Esophagus (tissue), 2 donors: ENCODE results near the gene ALPP. TPM values are rescaled to one million over a fixed set of nuclear protein-coding genes. Genes with fewer than 3 reads are reported as not detected.

ENCODE experiments used
- H3K27ac ChIP-seq, 2 donors: one replicate each; pipeline ENCODE4 v1.5.1; 2013; ENCODE audit warnings: low read depth in 2 of 2, mild to moderate bottlenecking in 2 of 2, inconsistent platforms in 1 of 2, low read length in 1 of 2, moderate library complexity in 1 of 2
- H3K27me3 ChIP-seq, 2 donors: one replicate each; pipeline ENCODE4 v1.6.1; 2013; ENCODE audit warnings: low read length in 2 of 2, control low read depth in 1 of 2, mild to moderate bottlenecking in 1 of 2; ENCODE audit not compliant: insufficient read depth in 2 of 2, control insufficient read depth in 1 of 2
- H3K36me3 ChIP-seq, 2 donors: one replicate each; pipeline ENCODE4 v1.6.1; 2013; ENCODE audit warnings: low read length in 1 of 2; ENCODE audit not compliant: control insufficient read depth in 2 of 2, insufficient read depth in 2 of 2
- H3K4me1 ChIP-seq, 2 donors: one replicate each; pipeline ENCODE4 v1.6.1; 2013; ENCODE audit warnings: low read length in 1 of 2; ENCODE audit not compliant: control insufficient read depth in 2 of 2, insufficient read depth in 2 of 2
- H3K4me3 ChIP-seq, 2 donors: one replicate each; pipeline ENCODE4 v1.5.1; 2013; ENCODE audit warnings: low read length in 2 of 2, mild to moderate bottlenecking in 2 of 2, low read depth in 1 of 2, moderate library complexity in 1 of 2
- H3K9me3 ChIP-seq, 2 donors: one replicate each; pipeline ENCODE4 v1.6.1; 2013; ENCODE audit warnings: mild to moderate bottlenecking in 2 of 2, low read depth in 1 of 2, low read length in 1 of 2, moderate library complexity in 1 of 2; ENCODE audit not compliant: control insufficient read depth in 2 of 2, insufficient read depth in 1 of 2
- WGBS, 2 donors: extraction: QIAGEN DNeasy Blood & Tissue Kit; methylation state at CpG; one replicate each; pipeline ENCODE4 v1.1.7; 2013; 5-methylcytosine and 5-hydroxymethylcytosine counted together
- polyA plus RNA-seq, 2 donors: library from polyadenylated mRNA; stranded (reverse); fragments of 200-250 nt; gene quantifications; one replicate each; pipeline ENCODE4 v1.2.3, GENCODE V29; 2013
- donor health status: healthy with polysubstance abuse.
- donor health status: Bipolar disorder and iron deficiency.

ALPP gene
- polyA plus RNA-seq, 2 donors, result not detected

DNA sequence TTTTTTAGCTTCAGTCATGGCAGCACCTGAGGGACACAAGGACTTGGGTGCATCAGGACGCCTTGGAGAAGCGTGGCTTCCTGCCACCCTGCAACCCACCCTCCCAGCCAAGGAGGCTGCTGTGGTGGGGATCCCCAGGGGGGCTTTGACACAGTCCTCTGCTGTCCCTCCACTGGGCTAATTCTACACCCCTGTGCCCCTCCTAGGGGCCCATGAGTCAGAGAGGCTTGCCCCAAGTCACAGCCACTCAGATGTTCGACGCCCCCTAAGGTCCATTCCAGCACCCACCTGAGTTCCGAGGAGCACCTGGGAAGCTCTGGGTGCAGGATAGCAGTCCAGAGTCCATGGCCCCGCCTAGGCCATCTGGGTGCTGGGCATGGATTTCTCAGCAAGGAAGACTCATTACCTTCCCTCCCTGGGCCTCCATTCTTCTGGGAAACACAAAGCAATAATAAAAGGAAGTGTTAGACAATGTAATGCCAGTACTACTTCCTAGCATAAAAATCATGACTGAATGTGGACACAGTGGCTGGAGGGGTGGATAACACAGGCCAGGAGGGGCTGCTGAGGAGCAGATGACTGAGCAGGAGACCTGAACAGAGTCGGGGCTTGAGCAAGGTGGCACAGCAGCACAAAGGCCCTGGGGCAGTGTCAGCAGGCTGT lies 31.8 kb downstream of the ALPP start:
- Histone ChIP-seq H3K9me3 (no peaks in the 10 kb centered on the region), H3K27ac (no peak overlapping the region), H3K36me3 (no peaks in the 10 kb centered on the region), H3K4me3 (no peak overlapping the region), H3K27me3 (peaks cover 0 to 2% of the 10 kb centered on the region in 2 donors), H3K4me1 (no peaks in the 10 kb centered on the region)
- 82% methylated on average over 7 of the region's 7 CpGs for WGBS, 2 donors

DNA sequence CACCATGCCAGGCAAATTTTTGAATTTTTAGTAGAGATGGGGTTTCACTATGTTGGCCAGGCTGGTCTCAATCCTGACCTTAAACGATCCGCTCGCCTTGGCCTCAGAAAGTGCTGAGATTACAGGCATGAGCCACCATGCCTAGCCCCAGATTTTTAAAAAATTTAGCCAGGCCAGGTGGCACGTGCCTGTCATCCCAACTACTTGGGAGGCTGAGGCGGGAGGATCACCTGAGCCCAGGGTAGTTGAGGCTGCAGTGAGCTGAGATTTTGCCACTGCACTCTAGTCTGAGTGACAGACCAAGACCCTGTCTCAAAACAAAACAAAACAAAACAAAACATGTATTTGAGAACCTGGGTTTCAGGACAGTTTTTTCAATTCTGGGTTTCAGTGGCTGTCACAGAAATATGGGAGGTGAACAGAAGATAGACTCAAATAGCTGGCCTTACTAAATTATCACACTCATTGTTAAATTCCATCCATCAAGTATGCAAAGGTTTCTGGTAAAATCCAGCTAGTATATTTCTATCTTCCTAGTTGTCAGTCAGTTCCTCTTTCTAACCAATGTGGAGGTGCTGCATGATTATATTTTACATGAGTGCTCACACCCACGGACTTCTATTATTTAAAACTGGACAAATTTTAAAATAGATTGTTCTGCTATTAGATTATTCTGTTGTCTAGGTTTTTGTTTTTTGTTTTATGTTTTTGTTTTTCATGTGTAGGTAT lies 33.5 kb downstream of the ALPP start:
- peaks cover 0 to 2% of the 10 kb centered on the region in 2 donors for H3K27me3 ChIP-seq
- no peaks in the 10 kb centered on the region for H3K4me1 ChIP-seq
- H3K4me3 ChIP-seq, result no peak overlapping the region
- H3K27ac ChIP-seq, result no peak overlapping the region
- no peaks in the 10 kb centered on the region for H3K36me3 ChIP-seq
- WGBS, 2 donors, result 86 to 87% methylated on average over 6 of the region's 6 CpGs
- H3K9me3 ChIP-seq, result no peaks in the 10 kb centered on the region

- Histone ChIP-seq H3K27me3 (peaks cover 0 to 2% of the 10 kb centered on the region in 2 donors), H3K4me3 (no peak overlapping the region), H3K36me3 (no peaks in the 10 kb centered on the region), H3K4me1 (no peaks in the 10 kb centered on the region), H3K9me3 (no peaks in the 10 kb centered on the region), H3K27ac (no peak overlapping the region)
- 51 to 61% methylated on average over 5 of the region's 5 CpGs for WGBS, 2 donors
These were observed 34.4 kb downstream of the ALPP start for GRCh38 chr2:232412986-232413385.

GRCh38 chr2:232415138-232415690 lies 36.7 kb downstream of the ALPP start:
- 86 to 89% methylated on average over 8 of the region's 8 CpGs for WGBS, 2 donors

DNA sequence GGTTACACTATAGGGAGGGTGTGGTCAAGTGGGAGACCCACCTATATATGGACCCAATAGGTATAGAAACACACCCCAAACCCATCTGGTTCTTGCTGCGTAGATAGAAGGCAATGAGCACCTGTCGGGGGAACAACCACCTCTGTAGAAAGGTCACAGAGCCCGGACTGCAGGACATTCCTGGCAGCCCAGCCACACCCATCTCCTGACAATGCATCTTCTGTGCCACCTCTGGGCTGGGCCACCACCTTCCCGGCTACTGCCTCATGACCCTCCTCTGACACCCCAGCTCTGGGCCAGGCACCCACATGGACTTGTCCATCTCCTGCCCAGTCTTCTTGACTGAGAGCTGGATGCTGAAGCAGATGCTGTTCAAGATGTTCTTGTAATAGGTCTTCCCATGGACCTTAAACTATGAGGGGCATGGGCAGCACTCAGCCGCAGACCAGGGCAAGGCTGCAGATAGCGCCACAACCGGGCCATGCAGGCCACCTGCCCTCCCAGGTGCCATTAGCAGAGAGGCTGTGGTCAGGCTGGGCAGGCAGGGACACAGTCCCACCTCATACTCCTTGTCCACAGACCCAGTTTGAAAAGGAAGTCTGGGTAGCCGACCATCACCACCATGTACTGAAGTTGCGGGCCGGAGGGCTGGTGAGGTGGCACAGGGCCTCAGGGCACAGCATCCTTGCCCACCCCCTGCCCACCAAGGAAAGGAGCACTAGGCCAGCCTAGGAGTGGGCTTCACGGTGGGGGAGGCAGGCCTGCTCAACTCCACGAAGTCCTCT lies 37.4 kb downstream of the ALPP start:
- Histone ChIP-seq H3K27ac (no peak overlapping the region), H3K9me3 (no peaks in the 10 kb centered on the region), H3K36me3 (no peaks in the 10 kb centered on the region), H3K27me3 (peaks cover 7 to 13% of the 10 kb centered on the region in 2 donors), H3K4me3 (no peak overlapping the region), H3K4me1 (peaks cover 15 to 19% of the 10 kb centered on the region in 2 donors)
- 90 to 93% methylated on average over 12 of the region's 12 CpGs for WGBS, 2 donors

More at GRCh38 chr2:232415138-232415690, 36.7 kb downstream of the ALPP start:
- Histone ChIP-seq H3K27me3 (peaks cover 6 to 10% of the 10 kb centered on the region in 2 donors), H3K4me1 (peaks cover 12 to 14% of the 10 kb centered on the region in 2 donors), H3K27ac (no peak overlapping the region), H3K36me3 (no peaks in the 10 kb centered on the region), H3K4me3 (no peak overlapping the region), H3K9me3 (no peaks in the 10 kb centered on the region)

GRCh38 chr2:232416521-232417470 lies 38.2 kb downstream of the ALPP start:
- peaks cover 7 to 18% of the 10 kb centered on the region in 2 donors for H3K27me3 ChIP-seq
- 87 to 90% methylated on average over 16 to 17 of the region's 17 CpGs for WGBS, 2 donors
- H3K36me3 ChIP-seq, result no peaks in the 10 kb centered on the region
- H3K4me1 ChIP-seq, result peaks cover 15 to 22% of the 10 kb centered on the region in 2 donors
- H3K27ac ChIP-seq, result no peak overlapping the region
- H3K4me3 ChIP-seq, result no peak overlapping the region
- H3K9me3 ChIP-seq, result no peaks in the 10 kb centered on the region

DNA sequence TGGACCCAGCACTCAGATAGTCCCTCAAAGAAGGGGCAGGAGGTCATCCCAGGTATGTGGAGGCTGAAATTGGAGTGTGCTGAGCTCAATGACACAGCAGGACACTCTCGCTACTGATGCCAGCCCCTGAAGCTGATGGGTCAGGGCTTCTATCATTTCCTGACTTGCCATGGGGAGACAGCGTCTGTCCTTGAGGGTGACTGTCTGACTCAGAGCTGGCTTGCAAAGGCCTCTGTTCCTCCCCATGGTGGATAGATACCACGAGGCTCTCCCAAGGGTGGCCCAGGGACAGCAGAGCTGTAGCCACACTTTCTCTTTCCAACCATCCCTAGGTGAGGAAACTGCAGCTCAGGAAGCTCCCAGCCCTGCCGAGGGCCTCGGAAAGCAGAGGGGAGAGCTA lies 38.9 kb downstream of the ALPP start:
- Histone ChIP-seq H3K27ac (no peak overlapping the region), H3K4me3 (no peak overlapping the region), H3K9me3 (peaks cover 0 to 4% of the 10 kb centered on the region in 2 donors), H3K4me1 (peaks cover 15 to 22% of the 10 kb centered on the region in 2 donors), H3K27me3 (peaks cover 7 to 18% of the 10 kb centered on the region in 2 donors), H3K36me3 (no peaks in the 10 kb centered on the region)
- 67 to 80% methylated on average over 5 of the region's 5 CpGs for WGBS, 2 donors

GRCh38 chr2:232418056-232418455 lies 39.5 kb downstream of the ALPP start:
- Histone ChIP-seq H3K9me3 (peaks cover 0 to 4% of the 10 kb centered on the region in 2 donors), H3K27me3 (peaks cover 7 to 18% of the 10 kb centered on the region in 2 donors), H3K4me3 (no peak overlapping the region), H3K4me1 (peaks cover 15 to 22% of the 10 kb centered on the region in 2 donors), H3K36me3 (no peaks in the 10 kb centered on the region), H3K27ac (no peak overlapping the region)
- WGBS, 2 donors, result 67 to 79% methylated on average over 6 of the region's 6 CpGs
